Endothelial cell of umbilical vein (primary cell): ENCODE results near the gene ADCY3. TPM values are rescaled to one million over a fixed set of nuclear protein-coding genes. Genes with fewer than 3 reads are reported as not detected.

Source experiments
- BruUV-seq: library from RNA; stranded (reverse); fragments of 400-500 nt; replicated peaks from 2 replicates; lab custom pipeline; 2021; lab: Mats Ljungman, UMichigan
- CTCF ChIA-PET: fragments of 300-600, 350-600 bp; sonication (Branson Sonifier 250); formaldehyde crosslinking; loops from one replicate; lab custom pipeline; 2021; ENCODE audit warnings: antibody characterized with exemption, inconsistent platforms; lab: Charles Lee
- POLR2A ChIA-PET: fragments of 300-600, 350-600 bp; sonication (Branson Sonifier 250); formaldehyde crosslinking; loops from one replicate; lab custom pipeline; 2021; ENCODE audit warnings: antibody characterized with exemption, inconsistent platforms; lab: Charles Lee
- DNase-seq: peaks from one replicate; pipeline ENCODE4 v3.0.0-alpha.2; 2011; ENCODE audit warnings: low read depth, low spot score
- FAIRE-seq: peaks from 2 replicates; lab custom pipeline; 2011; peaks lifted over from hg19 to GRCh38; lab: Jason Lieb, UNC
- H2AFZ ChIP-seq: 2 replicates; pipeline ENCODE4 v1.6.0; 2012; ENCODE audit warnings: low read depth, low read length, control low read depth, inconsistent platforms
- H3K27ac ChIP-seq: 2 replicates; pipeline ENCODE4 v1.5.1; 2011; ENCODE audit warnings: low read depth, mild to moderate bottlenecking, control low read depth, low read length, moderate library complexity; ENCODE audit not compliant: insufficient read depth
- H3K27me3 ChIP-seq, 2 experiments: 2 replicates each; pipeline versions ENCODE4 v1.6.0 to v1.6.1; 2011; ENCODE audit warnings: low read length in 2 of 2, mixed read lengths in 1 of 2; ENCODE audit not compliant: control insufficient read depth in 2 of 2, insufficient read depth in 2 of 2
- H3K36me3 ChIP-seq, 2 experiments: 2 replicates in 1 of 2; 3 replicates in 1 of 2; pipeline ENCODE4 v1.5.1; 2011; ENCODE audit warnings: low read length in 2 of 2, mild to moderate bottlenecking in 1 of 2, moderate library complexity in 1 of 2; ENCODE audit not compliant: control insufficient read depth in 2 of 2, insufficient read depth in 2 of 2; ENCODE audit errors: extremely low read depth in 1 of 2
- H3K4me1 ChIP-seq: 3 replicates; pipeline ENCODE4 v1.5.1; 2011; ENCODE audit warnings: mild to moderate bottlenecking, low read length; ENCODE audit not compliant: control insufficient read depth, insufficient read depth; ENCODE audit errors: extremely low read depth
- H3K4me2 ChIP-seq: 2 replicates; pipeline ENCODE4 v1.6.1; 2011; ENCODE audit warnings: low read length, control low read depth, mixed read lengths; ENCODE audit not compliant: insufficient read depth
- H3K4me3 ChIP-seq, 3 experiments: fragments of 200-600 bp in 1 of 3; sonication (generic), shearing (Covaris generic) in 1 of 3; replicated peaks in 1 of 3; 2 replicates each; pipeline ENCODE4 v1.5.1; 2011 to 2016; ENCODE audit warnings: control low read depth in 3 of 3, low read length in 3 of 3, mild to moderate bottlenecking in 2 of 3, inconsistent platforms in 1 of 3, low read depth in 1 of 3, moderate library complexity in 1 of 3; ENCODE audit not compliant: insufficient read depth in 1 of 3
- H3K79me2 ChIP-seq: 2 replicates; pipeline ENCODE4 v1.6.0; 2012; ENCODE audit warnings: low read length, inconsistent platforms; ENCODE audit not compliant: control insufficient read depth, insufficient read depth
- H3K9ac ChIP-seq: replicated peaks from 2 replicates; pipeline ENCODE3; 2011; ENCODE audit warnings: low read length, control low read depth; ENCODE audit not compliant: insufficient read depth; ENCODE audit errors: extremely low read depth
- H3K9me1 ChIP-seq: replicated peaks from 3 replicates; pipeline ENCODE4 v1.6.0; 2011; ENCODE audit warnings: mild to moderate bottlenecking, low read length; ENCODE audit not compliant: control insufficient read depth, insufficient read depth; ENCODE audit errors: extremely low read depth
- H3K9me3 ChIP-seq: replicated peaks from 2 replicates; pipeline ENCODE4 v1.5.1; 2012; ENCODE audit warnings: low read length, inconsistent platforms; ENCODE audit not compliant: control insufficient read depth, insufficient read depth
- H4K20me1 ChIP-seq: replicated peaks from 2 replicates; pipeline ENCODE3; 2011; ENCODE audit warnings: mild to moderate bottlenecking, low read length; ENCODE audit not compliant: control insufficient read depth, insufficient read depth; ENCODE audit errors: extremely low read depth
- EZH2 ChIP-seq: IDR thresholded peaks from 2 replicates; pipeline ENCODE4 v1.6.1; 2012; ENCODE audit warnings: borderline replicate concordance, low read depth, mild to moderate bottlenecking, moderate library complexity, low read length, inconsistent platforms; ENCODE audit not compliant: severe bottlenecking
- FOS ChIP-seq: IDR thresholded peaks from 2 replicates; pipeline ENCODE4 v1.6.1; 2011; ENCODE audit warnings: mild to moderate bottlenecking, low read length, moderate library complexity, borderline replicate concordance; ENCODE audit not compliant: insufficient read depth
- MYC ChIP-seq: IDR thresholded peaks from one replicate; pipeline ENCODE4 v1.6.1; 2011; ENCODE audit warnings: mild to moderate bottlenecking, low read depth, low read length
- POLR2A ChIP-seq: IDR thresholded peaks from 2 replicates; pipeline ENCODE4 v1.6.1; 2012; ENCODE audit warnings: low read depth, mild to moderate bottlenecking, control low read depth, low read length
- POLR2AphosphoS5 ChIP-seq: IDR thresholded peaks from 2 replicates; pipeline ENCODE4 v1.6.1; 2012; ENCODE audit warnings: low read depth, mild to moderate bottlenecking, control low read depth, low read length, moderate library complexity; ENCODE audit not compliant: insufficient read depth
- dilution Hi-C: fragments of 300-500 bp; cut with MboI; formaldehyde crosslinking; loops from one replicate; pipeline ENCODE4 v1.15.0; 2019; ENCODE audit warnings: low sequenced_read_pairs; ENCODE audit not compliant: extremely low pct_ligation_motif_present
- intact Hi-C: fragments of 100-400 bp; cut with micrococcal nuclease; formaldehyde crosslinking; loops from one replicate; pipeline ENCODE4 v1.10.0; 2022
- polyA plus RNA-seq, 4 experiments: library from polyadenylated mRNA; depleted of rRNA in 3 of 4; stranded (reverse) in 3 of 4; unstranded in 1 of 4; fragments of >200 nt; gene quantifications; 2 replicates each; pipeline versions ENCODE4 v1.2.1 to v1.2.3, GENCODE V29; 2011 to 2012; ENCODE audit warnings: missing spikeins in 1 of 4
- total RNA-seq: library from RNA; stranded (reverse); gene quantifications from 2 replicates; pipeline ENCODE4 v1.2.3, GENCODE V29; 2021
- TF ChIP-seq, protein P1 (sequence below), 2 donors: IDR thresholded peaks; 1 replicate in 1 of 2; 2 replicates in 1 of 2; pipeline ENCODE4 v1.5.1; 2011; ENCODE audit warnings: low read length in 2 of 2, mild to moderate bottlenecking in 2 of 2, moderate library complexity in 2 of 2, control low read depth in 1 of 2, inconsistent platforms in 1 of 2, low read depth in 1 of 2; ENCODE audit not compliant: insufficient read depth in 1 of 2; ENCODE audit errors: extremely low read depth in 1 of 2
- TF ChIP-seq, protein P2 (sequence below): IDR thresholded peaks from 2 replicates; pipeline ENCODE4 v1.6.1; 2011; ENCODE audit not compliant: insufficient read depth, insufficient read length

The ADCY3 gene
- total and polyA plus RNA-seq, 2 donors (not counting 3 experiments of a cell fraction or from before 2014, with no cell fraction given): 54.0 to 61.3 TPM

DNA sequence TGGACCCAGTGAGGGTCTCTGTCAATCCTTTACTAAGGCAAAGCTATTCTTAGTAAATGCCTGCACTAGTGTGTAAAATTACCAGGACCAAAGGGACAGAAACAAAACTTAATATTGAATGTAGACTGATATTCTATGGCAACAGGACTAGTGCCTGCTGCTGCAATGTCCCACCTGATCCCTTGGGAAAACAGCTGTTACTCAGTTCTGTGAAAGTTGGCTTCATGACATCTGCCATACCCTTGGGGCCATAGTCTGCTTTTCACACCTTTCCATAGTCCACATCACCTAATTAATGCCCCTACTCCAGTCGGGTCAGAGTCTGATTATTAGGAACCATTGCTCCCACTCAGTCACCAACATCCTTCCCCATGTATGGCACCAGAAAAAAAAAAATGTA is 37.2 kb upstream of the ADCY3 start:
- BruUV-seq: no TSS peak
- Histone ChIP-seq H3K4me2 (no peak overlapping the region), H2AFZ (no peak overlapping the region), H3K79me2 (no peaks in the 10 kb centered on the region), H3K9me1 (no peaks in the 10 kb centered on the region), H3K27me3 (no peaks in the 10 kb centered on the region), H3K9me3 (no peaks in the 10 kb centered on the region), H3K9ac (no peak overlapping the region), H4K20me1 (no peaks in the 10 kb centered on the region), H3K27ac (no peak overlapping the region), H3K4me1 (no peaks in the 10 kb centered on the region), H3K4me3 (no peak overlapping the region), H3K36me3 (peaks cover 5 to 12% of the 10 kb centered on the region in 2 experiments)
- intact Hi-C loops: no loop called here
- DNase-seq (no peak), FAIRE-seq (no peak)
- ChIA-PET POLR2A (no interaction called here), CTCF (interaction anchor here (1.0 kb wide), 1 partner anchor 172 kb away, joined by 3 read pairs; no protein-coding TSS in a partner anchor)
- dilution Hi-C loops: no loop called here
- TF ChIP-seq, protein P1, sequence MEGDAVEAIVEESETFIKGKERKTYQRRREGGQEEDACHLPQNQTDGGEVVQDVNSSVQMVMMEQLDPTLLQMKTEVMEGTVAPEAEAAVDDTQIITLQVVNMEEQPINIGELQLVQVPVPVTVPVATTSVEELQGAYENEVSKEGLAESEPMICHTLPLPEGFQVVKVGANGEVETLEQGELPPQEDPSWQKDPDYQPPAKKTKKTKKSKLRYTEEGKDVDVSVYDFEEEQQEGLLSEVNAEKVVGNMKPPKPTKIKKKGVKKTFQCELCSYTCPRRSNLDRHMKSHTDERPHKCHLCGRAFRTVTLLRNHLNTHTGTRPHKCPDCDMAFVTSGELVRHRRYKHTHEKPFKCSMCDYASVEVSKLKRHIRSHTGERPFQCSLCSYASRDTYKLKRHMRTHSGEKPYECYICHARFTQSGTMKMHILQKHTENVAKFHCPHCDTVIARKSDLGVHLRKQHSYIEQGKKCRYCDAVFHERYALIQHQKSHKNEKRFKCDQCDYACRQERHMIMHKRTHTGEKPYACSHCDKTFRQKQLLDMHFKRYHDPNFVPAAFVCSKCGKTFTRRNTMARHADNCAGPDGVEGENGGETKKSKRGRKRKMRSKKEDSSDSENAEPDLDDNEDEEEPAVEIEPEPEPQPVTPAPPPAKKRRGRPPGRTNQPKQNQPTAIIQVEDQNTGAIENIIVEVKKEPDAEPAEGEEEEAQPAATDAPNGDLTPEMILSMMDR (IDR thresholded peaks at IDR 0.05; ENCODE audit: extremely low read depth in 1 of 2, insufficient read depth in 1 of 2, low read depth in 1 of 2, low read length in 2 of 2): no peak
- TF ChIP-seq, protein P2, sequence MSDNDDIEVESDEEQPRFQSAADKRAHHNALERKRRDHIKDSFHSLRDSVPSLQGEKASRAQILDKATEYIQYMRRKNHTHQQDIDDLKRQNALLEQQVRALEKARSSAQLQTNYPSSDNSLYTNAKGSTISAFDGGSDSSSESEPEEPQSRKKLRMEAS: no peak
- TF ChIP-seq POLR2A (no peak), FOS (no peak), MYC (no peak), POLR2AphosphoS5 (no peak), EZH2 (no peak)
